Mononuclear cell (primary cell): Measurements from ENCODE around the gene NRARP. TPM values are rescaled to one million over a fixed set of nuclear protein-coding genes. Genes with fewer than 3 reads are reported as not detected.

Experiments
- H3K27me3 ChIP-seq: 2 replicates; pipeline ENCODE4 v1.6.0; 2011; ENCODE audit warnings: low read length, control low read depth; ENCODE audit not compliant: insufficient read depth
- H3K4me1 ChIP-seq: 2 replicates; pipeline ENCODE4 v1.5.1; 2011; ENCODE audit warnings: mild to moderate bottlenecking, low read length, control low read depth; ENCODE audit not compliant: insufficient read depth
- H3K4me3 ChIP-seq: 2 replicates; pipeline ENCODE4 v1.5.1; 2011; ENCODE audit warnings: mild to moderate bottlenecking, low read length, moderate library complexity
- H3K9me3 ChIP-seq: 2 replicates; pipeline ENCODE4 v1.5.1; 2011; ENCODE audit warnings: low read depth, mild to moderate bottlenecking, control low read depth, low read length
- total RNA-seq: library from RNA; depleted of rRNA; stranded (reverse); fragments of >200 nt; gene quantifications from one replicate; pipeline ENCODE4 v1.2.3, GENCODE V29; 2012

Gene NRARP
- total RNA-seq, 1 donor: 1.8 TPM

- Histone ChIP-seq H3K4me1 (peaks cover 19% of the 10 kb centered on the region), H3K27me3 (no peaks in the 10 kb centered on the region), H3K4me3 (no peak overlapping the region), H3K9me3 (no peaks in the 10 kb centered on the region)
Observed at GRCh38 chr9:137316012-137316981, 14.2 kb upstream of the NRARP start.

- H3K4me1 ChIP-seq: peaks cover 12% of the 10 kb centered on the region
- no peaks in the 10 kb centered on the region for H3K9me3 ChIP-seq
- no peaks in the 10 kb centered on the region for H3K27me3 ChIP-seq
- no peak overlapping the region for H3K4me3 ChIP-seq
Observed at GRCh38 chr9:137315581-137316011, 13.5 kb upstream of the NRARP start.

- Histone ChIP-seq H3K4me1 (peaks cover 5% of the 10 kb centered on the region), H3K9me3 (no peaks in the 10 kb centered on the region), H3K27me3 (no peaks in the 10 kb centered on the region), H3K4me3 (no peak overlapping the region)
Observed at GRCh38 chr9:137314561-137315560, 12.8 kb upstream of the NRARP start.

GRCh38 chr9:137313956-137314560 is 12.0 kb upstream of the NRARP start:
- Histone ChIP-seq H3K4me3 (no peak overlapping the region), H3K4me1 (peaks cover 5% of the 10 kb centered on the region), H3K27me3 (no peaks in the 10 kb centered on the region), H3K9me3 (no peaks in the 10 kb centered on the region)

- no peaks in the 10 kb centered on the region for H3K27me3 ChIP-seq
- H3K9me3 ChIP-seq: no peaks in the 10 kb centered on the region
- peaks cover 5% of the 10 kb centered on the region for H3K4me1 ChIP-seq
- H3K4me3 ChIP-seq: no peak overlapping the region
Observed at GRCh38 chr9:137313326-137313936, 11.4 kb upstream of the NRARP start.

DNA sequence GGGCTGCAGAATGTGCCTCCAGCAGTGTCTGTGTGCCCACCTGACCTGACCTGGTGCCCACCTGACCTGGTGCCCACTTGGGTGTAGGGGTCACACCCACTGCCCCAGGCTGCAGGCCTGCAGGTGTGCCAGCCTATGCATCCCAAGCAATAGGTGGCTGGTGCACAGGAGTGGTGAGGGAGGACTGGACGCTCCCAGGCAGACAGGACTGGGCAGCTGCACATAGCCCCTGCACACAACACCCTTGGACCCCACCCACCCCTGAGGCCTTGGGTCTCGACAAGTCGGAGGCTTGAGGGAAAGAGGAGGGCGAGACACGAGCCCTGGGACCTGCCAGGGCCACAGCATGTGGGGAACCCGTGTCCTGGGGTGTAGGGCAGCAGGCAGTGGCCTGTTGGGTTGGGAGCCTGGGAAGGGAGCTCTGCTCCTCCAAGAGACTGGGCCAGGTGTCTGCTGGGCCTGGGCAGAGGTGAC is 10.8 kb upstream of the NRARP start:
- Histone ChIP-seq H3K9me3 (no peaks in the 10 kb centered on the region), H3K4me1 (peaks cover 5% of the 10 kb centered on the region), H3K4me3 (no peak overlapping the region), H3K27me3 (no peaks in the 10 kb centered on the region)

DNA sequence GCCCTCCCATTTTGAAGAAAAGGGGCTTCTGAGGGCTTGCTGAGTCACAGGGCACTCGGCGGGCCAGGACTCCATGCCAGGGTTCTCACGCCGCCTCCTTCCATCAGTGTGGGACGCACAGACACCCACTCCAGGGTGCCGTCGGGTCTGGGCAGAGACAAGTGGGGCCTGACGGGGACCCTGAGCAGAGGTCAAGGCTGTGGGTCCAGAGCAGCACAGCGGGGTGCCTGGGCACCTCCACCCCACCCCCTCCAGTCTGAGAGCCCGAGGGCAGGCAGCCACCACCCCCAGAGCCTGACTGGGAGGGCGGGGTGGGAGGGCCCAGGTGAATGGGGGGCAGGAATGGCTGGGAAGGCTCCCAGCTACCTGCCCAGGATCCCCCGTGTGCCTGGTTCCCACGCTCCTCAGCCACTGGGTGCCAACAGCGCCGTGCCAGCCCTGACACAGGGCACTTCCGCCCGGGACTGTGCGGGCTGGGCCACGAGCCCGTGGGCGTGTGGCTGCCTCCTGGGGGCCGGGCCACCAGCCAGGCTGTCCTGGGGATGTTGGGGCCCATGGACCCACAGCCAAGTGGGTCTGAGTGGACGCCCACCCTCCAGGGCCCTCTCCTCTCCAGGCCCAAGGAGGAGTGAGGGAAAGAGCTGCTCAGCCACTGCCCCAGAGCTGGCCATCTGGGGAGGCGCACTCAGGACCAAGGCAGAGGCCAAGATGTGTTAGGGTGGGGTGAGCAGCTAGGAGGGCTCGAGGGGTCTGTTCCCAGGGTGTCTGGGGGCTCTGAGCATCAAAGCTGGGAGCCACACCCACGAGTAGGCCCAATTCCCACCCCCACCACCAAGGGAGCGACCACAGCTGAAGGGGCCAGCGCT is 10.1 kb upstream of the NRARP start:
- Histone ChIP-seq H3K9me3 (no peaks in the 10 kb centered on the region), H3K4me3 (no peak overlapping the region), H3K4me1 (peaks cover 5% of the 10 kb centered on the region), H3K27me3 (no peaks in the 10 kb centered on the region)

DNA sequence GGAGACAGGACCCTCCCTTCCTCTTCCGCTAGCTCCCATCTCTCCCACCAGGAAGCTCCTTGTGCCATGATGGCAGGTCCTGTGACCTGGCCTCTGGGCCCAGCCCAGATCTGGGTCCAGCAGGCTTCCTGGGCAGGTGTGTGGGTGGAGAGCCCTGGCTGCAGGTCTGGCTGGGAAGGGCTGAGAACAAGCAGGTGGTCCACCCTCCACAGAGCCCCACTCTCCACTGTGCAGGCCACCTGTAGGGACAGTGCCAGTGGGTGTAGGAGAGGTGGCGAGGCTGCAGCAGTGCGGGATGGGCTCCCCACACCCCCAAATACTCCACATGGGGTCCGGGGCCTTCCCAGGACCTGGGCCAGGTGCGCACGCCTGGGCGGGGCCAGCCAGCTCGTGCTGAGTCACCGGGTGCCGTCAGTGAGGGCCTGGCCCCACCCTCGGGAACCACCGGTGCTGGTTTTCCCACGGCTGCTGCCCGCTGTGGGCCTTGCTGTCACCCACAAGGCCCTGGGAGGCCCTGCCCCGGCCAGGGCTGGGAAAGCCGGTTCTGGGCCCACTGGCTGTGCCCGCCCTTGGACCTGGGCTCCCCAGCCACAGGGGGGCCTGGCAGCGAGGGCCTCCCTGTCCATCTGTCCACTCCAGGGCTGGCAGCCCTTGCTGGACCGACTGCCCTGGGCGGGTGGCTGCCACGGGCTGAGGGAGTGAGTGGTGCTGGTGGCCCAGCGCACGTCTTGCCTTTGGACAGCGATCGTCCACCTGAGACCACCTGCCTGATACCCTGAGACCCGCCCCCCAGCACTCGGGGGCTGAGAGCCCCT is 9.3 kb upstream of the NRARP start:
- no peak overlapping the region for H3K4me3 ChIP-seq
- H3K27me3 ChIP-seq: peaks cover 3% of the 10 kb centered on the region

DNA sequence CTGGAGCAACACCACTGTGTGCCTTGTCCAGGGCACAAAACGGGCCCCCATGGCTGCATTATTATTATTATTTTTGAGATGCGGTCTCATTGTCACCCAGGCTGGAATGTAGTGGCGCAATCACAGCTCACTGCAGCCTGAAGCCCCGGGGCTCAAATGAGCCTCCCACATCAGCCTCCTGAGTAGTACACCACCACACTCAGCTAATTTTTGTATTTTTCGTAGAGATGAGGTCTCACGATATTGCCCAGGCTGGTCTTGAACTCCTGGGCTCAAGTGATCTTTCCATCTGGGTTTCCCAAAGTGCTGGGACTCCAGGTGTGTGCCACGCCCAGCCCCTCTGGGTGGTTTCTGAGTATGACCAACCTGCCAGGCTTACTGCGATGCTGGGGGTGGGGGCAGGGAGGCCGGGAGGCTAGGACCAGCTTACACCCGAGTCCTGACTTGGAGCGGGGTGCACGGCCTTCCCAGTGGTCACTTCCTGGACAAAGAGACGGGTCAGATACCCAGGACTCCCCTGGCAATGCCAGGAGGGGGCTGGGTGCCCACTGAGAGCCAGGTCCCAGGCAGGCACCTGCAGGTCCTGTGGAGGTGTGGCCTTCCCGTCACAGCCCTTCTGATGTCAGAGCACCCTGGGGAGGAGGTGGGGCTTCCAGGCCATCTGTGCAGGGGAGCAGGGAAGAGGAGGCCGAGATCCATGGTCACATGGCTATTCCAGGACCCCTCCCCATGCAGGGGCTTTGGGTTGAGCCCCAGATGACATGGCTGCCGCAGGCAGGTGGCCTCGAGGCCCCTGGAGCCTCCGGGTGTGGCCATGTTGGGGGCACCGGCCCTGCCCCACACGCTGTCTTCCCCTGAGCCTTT is 8.3 kb upstream of the NRARP start:
- Histone ChIP-seq H3K4me3 (no peak overlapping the region), H3K9me3 (no peaks in the 10 kb centered on the region), H3K27me3 (peaks cover 4% of the 10 kb centered on the region), H3K4me1 (peaks cover 17% of the 10 kb centered on the region)

More for the DNA sequence above, 9.3 kb upstream of the NRARP start:
- H3K9me3 ChIP-seq: no peaks in the 10 kb centered on the region
- peaks cover 11% of the 10 kb centered on the region for H3K4me1 ChIP-seq

DNA sequence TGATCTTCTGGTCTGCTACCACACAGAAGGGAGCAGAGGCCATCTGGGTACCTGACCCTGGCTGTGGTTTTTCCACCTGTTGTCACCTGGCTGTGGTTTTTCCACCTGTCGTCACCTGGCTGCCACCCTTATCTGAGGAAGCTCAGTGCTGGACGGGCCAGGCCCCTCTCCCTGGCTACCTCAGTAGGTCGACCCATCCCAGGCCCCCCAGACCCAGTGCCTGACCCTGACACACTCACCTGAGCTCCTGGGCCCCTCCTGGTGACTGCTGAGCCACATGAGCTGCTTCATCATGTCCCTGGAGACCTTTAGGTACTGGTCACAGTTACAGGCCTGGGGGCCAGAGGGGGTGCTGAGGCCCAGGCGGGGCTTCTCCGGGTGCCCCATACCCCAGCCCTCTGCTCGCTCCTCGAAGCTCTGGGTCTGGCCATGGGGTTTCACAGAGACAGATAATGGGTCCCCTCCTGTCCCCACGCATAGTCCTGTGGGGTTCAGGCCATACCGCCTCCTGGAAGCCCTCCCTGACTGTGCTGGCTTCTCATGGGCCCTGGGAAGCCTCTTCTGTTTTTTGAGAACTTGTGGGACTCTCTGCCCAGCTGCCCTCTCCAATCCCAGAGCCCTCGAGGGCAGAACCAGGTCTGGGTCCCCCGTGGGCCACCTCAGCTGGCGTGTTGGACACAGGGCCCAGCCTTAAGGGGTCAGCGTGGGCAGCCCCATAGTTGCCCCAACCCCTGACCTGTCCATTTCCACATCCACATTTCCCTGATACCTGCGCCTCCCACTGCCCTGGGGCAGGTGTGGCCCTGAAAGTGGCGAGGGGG is 7.5 kb upstream of the NRARP start:
- Histone ChIP-seq H3K9me3 (no peaks in the 10 kb centered on the region), H3K4me1 (peaks cover 24% of the 10 kb centered on the region), H3K27me3 (peaks cover 4% of the 10 kb centered on the region), H3K4me3 (no peak overlapping the region)

- H3K27me3 ChIP-seq: peaks cover 6% of the 10 kb centered on the region
- peaks cover 24% of the 10 kb centered on the region for H3K4me1 ChIP-seq
- H3K4me3 ChIP-seq: no peak overlapping the region
- no peaks in the 10 kb centered on the region for H3K9me3 ChIP-seq
Observed at GRCh38 chr9:137308057-137308619, 6.1 kb upstream of the NRARP start.
